A549 (cell line): ENCODE results near the gene PIPOX. TPM values are rescaled to one million over a fixed set of nuclear protein-coding genes. Genes with fewer than 3 reads are reported as not detected.

Source experiments
- ATAC-seq, 2 experiments: fragments of 200-7000 bp in 1 of 2; fragments of >200 bp in 1 of 2; cut with Nextera tagmentation in 1 of 2; cut with Tn5 transposase in 1 of 2; 3 replicates each; pipeline versions ENCODE4 v1.8.0 to v1.9.1; 2018 to 2020; ENCODE audit warnings: mild to moderate bottlenecking in 1 of 2, moderate library complexity in 1 of 2
- CTCF ChIA-PET: fragments of 300-600 bp; sonication (Branson Sonifier 250); formaldehyde crosslinking; extraction: SDS; loops from one replicate; lab custom pipeline; 2021; ENCODE audit warnings: antibody characterized with exemption, inconsistent platforms; lab: Yijun Ruan, JAX
- POLR2A ChIA-PET: fragments of 350-600 bp; formaldehyde crosslinking; extraction: SDS; loops from one replicate; lab custom pipeline; 2021; ENCODE audit warnings: antibody characterized with exemption, inconsistent platforms; lab: Yijun Ruan, JAX
- DNase-seq, 2 experiments: peaks; one replicate each; pipeline versions ENCODE4 v3.0.0 to v3.0.0-alpha.2; 2011 to 2016; ENCODE audit warnings: low read depth in 1 of 2, low spot score in 1 of 2
- FAIRE-seq: peaks from 2 replicates; lab custom pipeline; 2011; peaks lifted over from hg19 to GRCh38; lab: Jason Lieb, UNC
- H3K27ac ChIP-seq, 2 experiments: fragments of >200 bp; sonication (Bioruptor Twin); formaldehyde crosslinking; 3 replicates each; pipeline ENCODE4 v1.5.1; 2016 to 2017
- H3K4me1 ChIP-seq: fragments of >200 bp; sonication (Bioruptor Twin); formaldehyde crosslinking; 3 replicates; pipeline ENCODE4 v1.6.1; 2016
- H3K4me2 ChIP-seq: fragments of >200 bp; sonication (Bioruptor Twin); formaldehyde crosslinking; 3 replicates; pipeline ENCODE4 v1.6.1; 2016
- H3K4me3 ChIP-seq: fragments of >200 bp; sonication (Bioruptor Twin); formaldehyde crosslinking; 3 replicates; pipeline ENCODE4 v1.5.1; 2016
- H3K9me3 ChIP-seq: fragments of >200 bp; sonication (Bioruptor Twin); formaldehyde crosslinking; 3 replicates; pipeline ENCODE4 v1.6.1; 2016
- ATOH8 ChIP-seq: fragments of 250-450 bp; sonication (Bioruptor Pico); IDR thresholded peaks from 2 replicates; pipeline ENCODE4 v1.5.0; 2020; ENCODE audit warnings: low read depth, mild to moderate bottlenecking, moderate library complexity
- BCL3 ChIP-seq: fragments of >200 bp; sonication (Bioruptor Twin); formaldehyde crosslinking; IDR thresholded peaks from 3 replicates; pipeline ENCODE4 v1.6.1; 2016
- BHLHE40 ChIP-seq: IDR thresholded peaks from 2 replicates; pipeline ENCODE4 v1.6.1; 2012; ENCODE audit warnings: low read depth, low read length, inconsistent platforms
- CBX2 ChIP-seq: fragments of 200-600 bp; sonication (generic); IDR thresholded peaks from 2 replicates; pipeline ENCODE4 v1.6.1; 2016; ENCODE audit warnings: low read depth, mild to moderate bottlenecking, borderline replicate concordance
- CEBPB ChIP-seq, 2 experiments: fragments of >200 bp in 1 of 2; sonication (Bioruptor Twin) in 1 of 2; formaldehyde crosslinking in 1 of 2; IDR thresholded peaks; 2 replicates each; pipeline ENCODE4 v1.6.1; 2012 to 2016
- CHD4 ChIP-seq: fragments of 200-600 bp; sonication (generic); IDR thresholded peaks from 2 replicates; pipeline ENCODE4 v1.6.1; 2016; ENCODE audit warnings: antibody characterized with exemption, mild to moderate bottlenecking, borderline replicate concordance
- EHF ChIP-seq: fragments of 250-450 bp; sonication (Bioruptor Pico); IDR thresholded peaks from 2 replicates; pipeline ENCODE4 v1.5.0; 2020; ENCODE audit warnings: mild to moderate bottlenecking
- FOSL2 ChIP-seq, 2 experiments: fragments of 450-650 bp in 1 of 2; fragments of >200 bp in 1 of 2; sonication (Bioruptor Twin) in 1 of 2; formaldehyde crosslinking; IDR thresholded peaks; 2 replicates each; pipeline versions ENCODE4 v1.5.0 to v1.6.1; 2016 to 2020; ENCODE audit warnings: mild to moderate bottlenecking in 1 of 2, moderate library complexity in 1 of 2
- HOXA7 ChIP-seq: fragments of 250-450 bp; sonication (Bioruptor Pico); IDR thresholded peaks from 2 replicates; pipeline ENCODE4 v1.5.0; 2020; ENCODE audit warnings: mild to moderate bottlenecking, moderate library complexity
- HOXB5 ChIP-seq: fragments of 250-450 bp; sonication (Bioruptor Pico); IDR thresholded peaks from 2 replicates; pipeline ENCODE4 v1.5.0; 2020; ENCODE audit warnings: mild to moderate bottlenecking, moderate library complexity
- JUN ChIP-seq, 2 experiments: fragments of >200 bp; sonication (Bioruptor Twin); formaldehyde crosslinking; IDR thresholded peaks; 2 replicates in 1 of 2; 3 replicates in 1 of 2; pipeline ENCODE4 v1.6.1; 2016 to 2017
- KDM1A ChIP-seq: fragments of 200-600 bp; sonication (generic); IDR thresholded peaks from 2 replicates; pipeline ENCODE4 v1.6.1; 2016; ENCODE audit warnings: low read depth, mild to moderate bottlenecking
- KDM5A ChIP-seq: fragments of 200-600 bp; sonication (generic); IDR thresholded peaks from 2 replicates; pipeline ENCODE4 v1.6.1; 2016; ENCODE audit warnings: antibody characterized with exemption, mild to moderate bottlenecking
- MAFK ChIP-seq: fragments of 450-650 bp; IDR thresholded peaks from 2 replicates; pipeline ENCODE4 v1.6.1; 2014; ENCODE audit not compliant: partially characterized antibody
- MAZ ChIP-seq: fragments of 150-350 bp; IDR thresholded peaks from 2 replicates; pipeline ENCODE4 v1.6.1; 2014; ENCODE audit warnings: antibody characterized with exemption, low read depth, low read length, borderline replicate concordance
- MYC ChIP-seq: IDR thresholded peaks from 2 replicates; pipeline ENCODE4 v1.6.1; 2012; ENCODE audit warnings: mild to moderate bottlenecking, inconsistent platforms, low read length, improper control_type of control experiment, borderline replicate concordance
- NPAS2 ChIP-seq: fragments of 250-450 bp; sonication (Bioruptor Pico); IDR thresholded peaks from 2 replicates; pipeline ENCODE4 v1.8.0; 2022; ENCODE audit warnings: mild to moderate bottlenecking, moderate library complexity, borderline replicate concordance
- NR3C1 ChIP-seq: fragments of >200 bp; sonication (Bioruptor Twin); formaldehyde crosslinking; IDR thresholded peaks from 3 replicates; pipeline ENCODE4 v1.6.1; 2017
- ZC3H11A ChIP-seq: fragments of 450-650 bp; IDR thresholded peaks from 2 replicates; pipeline ENCODE4 v1.6.1; 2014; ENCODE audit warnings: antibody characterized with exemption, mild to moderate bottlenecking
- ZFP36 ChIP-seq: fragments of 450-650 bp; IDR thresholded peaks from 2 replicates; pipeline ENCODE4 v1.6.1; 2014; ENCODE audit warnings: borderline replicate concordance; ENCODE audit not compliant: partially characterized antibody
- ZNF302 ChIP-seq: fragments of 250-450 bp; sonication (Bioruptor Pico); IDR thresholded peaks from 2 replicates; pipeline ENCODE4 v1.9.0; 2021; ENCODE audit warnings: inconsistent platforms, mild to moderate bottlenecking, moderate library complexity
- ZSCAN20 ChIP-seq: fragments of 250-450 bp; sonication (Bioruptor Pico); IDR thresholded peaks from 2 replicates; pipeline ENCODE4 v1.8.0; 2022; ENCODE audit warnings: mild to moderate bottlenecking, moderate library complexity
- WGBS: methylation state at CpG from one replicate; pipeline ENCODE4 v1.1.6; 2017; ENCODE audit errors: missing lambda C conversion rate; 5-methylcytosine and 5-hydroxymethylcytosine counted together
- polyA plus RNA-seq, 4 experiments: library from polyadenylated mRNA; depleted of rRNA in 3 of 4; stranded (reverse); fragments of >200 nt; fragmentation: RNase III in 1 of 4; extraction: RNeasy Plus Mini Kit Qiagen cat#74134 plus additional on column Dnase treatment in 1 of 4; gene quantifications; 2 replicates in 3 of 4; 3 replicates in 1 of 4; pipeline ENCODE4 v1.2.3, GENCODE V29; 2011 to 2017

PIPOX gene
- polyA plus RNA-seq, 2 of the 4 experiments (the other 2 are of a cell fraction): 0.39 to 0.94 TPM

- Histone ChIP-seq H3K4me1 (peaks cover 7% of the 10 kb centered on the region), H3K4me3 (no peak overlapping the region)
- POLR2A ChIA-PET: no interaction called here
- no peak for ATAC-seq
- TF ChIP-seq CHD4: no peak
- TF ChIP-seq MAFK: no peak
- no peak for TF ChIP-seq ATOH8 (CRISPR knock-in tag)
- no peak for TF ChIP-seq CBX2
- no peak for TF ChIP-seq NR3C1
- TF ChIP-seq ZSCAN20 (CRISPR knock-in tag): no peak
- no peak for TF ChIP-seq EHF (CRISPR knock-in tag)
- no peak for TF ChIP-seq JUN (IDR thresholded peaks at IDR 0.05)
- TF ChIP-seq KDM5A: no peak
- TF ChIP-seq, all 56 proteins: peak for 0
- WGBS: 32% methylated on average over 4 of the region's 4 CpGs
- Histone ChIP-seq H3K27ac (no peak overlapping the region), H3K4me2 (no peak overlapping the region), H3K9me3 (no peaks in the 10 kb centered on the region)
- no peak for FAIRE-seq
- DNase-seq: no peak
- CTCF ChIA-PET: interaction anchor here (0.8 to 1.7 kb wide), 6 partner anchors 27 to 92 kb away, joined by 3 to 6 read pairs (median 3); no protein-coding TSS in a partner anchor
Observed at GRCh38 chr17:29057361-29057760, 14.4 kb downstream of the PIPOX start.

- ChIA-PET CTCF (interaction anchor here (1.4 to 1.7 kb wide), 3 partner anchors 59 to 93 kb away, joined by 4 to 8 read pairs (median 6); no protein-coding TSS in a partner anchor), POLR2A (no interaction called here)
- H3K4me2 ChIP-seq: no peak overlapping the region
- DNase-seq (no peak), FAIRE-seq (no peak), ATAC-seq (no peak)
- WGBS: 94% methylated on average over 3 of the region's 3 CpGs
- TF ChIP-seq EHF (CRISPR knock-in tag) (no peak), ZFP36 (no peak), ZNF302 (no peak), HOXA7 (CRISPR knock-in tag) (no peak), KDM5A (no peak), MAZ (no peak), CEBPB (IDR thresholded peaks at IDR 0.05) (no peak), NPAS2 (CRISPR knock-in tag) (no peak), BCL3 (no peak), BHLHE40 (no peak), HOXB5 (no peak)
- no peaks in the 10 kb centered on the region for H3K9me3 ChIP-seq
- H3K27ac ChIP-seq: no peak overlapping the region
- H3K4me3 ChIP-seq: no peak overlapping the region
- H3K4me1 ChIP-seq: peaks cover 7% of the 10 kb centered on the region
Observed at GRCh38 chr17:29058391-29058790, 15.4 kb downstream of the PIPOX start.

GRCh38 chr17:29059281-29059680 is 16.3 kb downstream of the PIPOX start:
- peak; percentile 67 for FAIRE-seq
- CTCF ChIA-PET: interaction anchor here (0.6 to 1.6 kb wide), 6 partner anchors 22 to 121 kb away, joined by 3 to 8 read pairs (median 4); partner anchors contain the start of gene MYO18A

More at GRCh38 chr17:29059281-29059680, 16.3 kb downstream of the PIPOX start:
- Histone ChIP-seq H3K4me3 (no peak overlapping the region), H3K27ac (no peak overlapping the region), H3K4me2 (0 out of 3 replicates have a peak overlapping the region, but pooled peaks have one; percentile 2), H3K9me3 (no peaks in the 10 kb centered on the region), H3K4me1 (peaks cover 7% of the 10 kb centered on the region)
- DNase-seq (peak; percentile 53 to 58), ATAC-seq (peak; percentile 73 to 75)
- WGBS: 47% methylated on average over 2 of the region's 2 CpGs
- POLR2A ChIA-PET: no interaction called here
- no peak for TF ChIP-seq FOSL2 (IDR thresholded peaks at IDR 0.05)
- TF ChIP-seq FOSL2 (CRISPR knock-in tag; IDR thresholded peaks at IDR 0.05): peak; percentile 48
- TF ChIP-seq KDM1A: no peak
- TF ChIP-seq ZC3H11A: peak; percentile 64
- TF ChIP-seq MYC: no peak
